Measurements from ENCODE around the gene PTPRN2.

PTPRN2 gene

GRCh38 chr7:158129037-158130022 lies 458.3 kb downstream of the PTPRN2 start:
- H3K4me1 Mint-ChIP-seq (ENCODE audit: low read depth): no peaks in the 10 kb centered on the region
- H3K27me3 Mint-ChIP-seq: no peaks in the 10 kb centered on the region
- no peak overlapping the region for H3K27ac Mint-ChIP-seq
- H3K36me3 Mint-ChIP-seq (ENCODE audit: low read depth): no peaks in the 10 kb centered on the region
- no peak overlapping the region for H3K4me3 Mint-ChIP-seq
- H3K9me3 Mint-ChIP-seq: peaks cover 3% of the 10 kb centered on the region

- Mint-ChIP-seq H3K4me1 (ENCODE audit: low read depth) (no peaks in the 10 kb centered on the region), H3K9me3 (peaks cover 3% of the 10 kb centered on the region), H3K27me3 (no peaks in the 10 kb centered on the region), H3K27ac (no peak overlapping the region), H3K36me3 (ENCODE audit: low read depth) (no peaks in the 10 kb centered on the region), H3K4me3 (no peak overlapping the region)
Measured at GRCh38 chr7:158128572-158128971, 459.1 kb downstream of the PTPRN2 start.

GRCh38 chr7:158127241-158127640 lies 460.4 kb downstream of the PTPRN2 start:
- H3K9me3 Mint-ChIP-seq: peaks cover 3% of the 10 kb centered on the region
- no peak overlapping the region for H3K4me3 Mint-ChIP-seq
- no peaks in the 10 kb centered on the region for H3K27me3 Mint-ChIP-seq
- H3K27ac Mint-ChIP-seq: no peak overlapping the region
- no peaks in the 10 kb centered on the region for H3K4me1 Mint-ChIP-seq (ENCODE audit: low read depth)
- no peaks in the 10 kb centered on the region for H3K36me3 Mint-ChIP-seq (ENCODE audit: low read depth)

GRCh38 chr7:158126661-158127060 lies 461.0 kb downstream of the PTPRN2 start:
- no peaks in the 10 kb centered on the region for H3K4me1 Mint-ChIP-seq (ENCODE audit: low read depth)
- H3K36me3 Mint-ChIP-seq (ENCODE audit: low read depth): no peaks in the 10 kb centered on the region
- H3K27me3 Mint-ChIP-seq: no peaks in the 10 kb centered on the region
- H3K27ac Mint-ChIP-seq: no peak overlapping the region
- H3K4me3 Mint-ChIP-seq: no peak overlapping the region
- peaks cover 3% of the 10 kb centered on the region for H3K9me3 Mint-ChIP-seq

GRCh38 chr7:158125721-158126120 lies 461.9 kb downstream of the PTPRN2 start:
- no peaks in the 10 kb centered on the region for H3K36me3 Mint-ChIP-seq (ENCODE audit: low read depth)
- H3K9me3 Mint-ChIP-seq: peaks cover 3% of the 10 kb centered on the region
- H3K4me3 Mint-ChIP-seq: no peak overlapping the region
- no peaks in the 10 kb centered on the region for H3K27me3 Mint-ChIP-seq
- no peak overlapping the region for H3K27ac Mint-ChIP-seq
- no peaks in the 10 kb centered on the region for H3K4me1 Mint-ChIP-seq (ENCODE audit: low read depth)

- Mint-ChIP-seq H3K4me1 (ENCODE audit: low read depth) (no peaks in the 10 kb centered on the region), H3K9me3 (peaks cover 3% of the 10 kb centered on the region), H3K4me3 (no peak overlapping the region), H3K36me3 (ENCODE audit: low read depth) (no peaks in the 10 kb centered on the region), H3K27ac (no peak overlapping the region), H3K27me3 (no peaks in the 10 kb centered on the region)
Measured at GRCh38 chr7:158125091-158125490, 462.5 kb downstream of the PTPRN2 start.

- H3K36me3 Mint-ChIP-seq (ENCODE audit: low read depth): no peaks in the 10 kb centered on the region
- no peak overlapping the region for H3K27ac Mint-ChIP-seq
- peaks cover 3% of the 10 kb centered on the region for H3K9me3 Mint-ChIP-seq
- no peaks in the 10 kb centered on the region for H3K27me3 Mint-ChIP-seq
- no peaks in the 10 kb centered on the region for H3K4me1 Mint-ChIP-seq (ENCODE audit: low read depth)
- no peak overlapping the region for H3K4me3 Mint-ChIP-seq
Measured at GRCh38 chr7:158124671-158125079, 462.9 kb downstream of the PTPRN2 start.

GRCh38 chr7:158123753-158124152 lies 463.9 kb downstream of the PTPRN2 start:
- H3K27ac Mint-ChIP-seq: no peak overlapping the region
- peaks cover 8% of the 10 kb centered on the region for H3K9me3 Mint-ChIP-seq
- H3K4me1 Mint-ChIP-seq (ENCODE audit: low read depth): no peaks in the 10 kb centered on the region
- H3K36me3 Mint-ChIP-seq (ENCODE audit: low read depth): no peaks in the 10 kb centered on the region
- H3K27me3 Mint-ChIP-seq: no peaks in the 10 kb centered on the region
- H3K4me3 Mint-ChIP-seq: no peak overlapping the region

GRCh38 chr7:158123214-158123613 lies 464.4 kb downstream of the PTPRN2 start:
- Mint-ChIP-seq H3K27ac (no peak overlapping the region), H3K36me3 (ENCODE audit: low read depth) (no peaks in the 10 kb centered on the region), H3K4me1 (ENCODE audit: low read depth) (no peaks in the 10 kb centered on the region), H3K4me3 (no peak overlapping the region), H3K9me3 (peaks cover 8% of the 10 kb centered on the region), H3K27me3 (no peaks in the 10 kb centered on the region)

- H3K27me3 Mint-ChIP-seq: no peaks in the 10 kb centered on the region
- no peaks in the 10 kb centered on the region for H3K36me3 Mint-ChIP-seq (ENCODE audit: low read depth)
- H3K9me3 Mint-ChIP-seq: peaks cover 18% of the 10 kb centered on the region
- H3K4me3 Mint-ChIP-seq: no peak overlapping the region
- H3K4me1 Mint-ChIP-seq (ENCODE audit: low read depth): no peaks in the 10 kb centered on the region
- H3K27ac Mint-ChIP-seq: no peak overlapping the region
Measured at GRCh38 chr7:158121441-158122045, 466.1 kb downstream of the PTPRN2 start.

- Mint-ChIP-seq H3K4me1 (ENCODE audit: low read depth) (no peaks in the 10 kb centered on the region), H3K36me3 (ENCODE audit: low read depth) (no peaks in the 10 kb centered on the region), H3K27me3 (no peaks in the 10 kb centered on the region), H3K27ac (no peak overlapping the region), H3K4me3 (no peak overlapping the region), H3K9me3 (peaks cover 20% of the 10 kb centered on the region)
Measured at GRCh38 chr7:158120716-158121115, 466.9 kb downstream of the PTPRN2 start.

- Mint-ChIP-seq H3K4me1 (ENCODE audit: low read depth) (no peaks in the 10 kb centered on the region), H3K27ac (no peak overlapping the region), H3K27me3 (no peaks in the 10 kb centered on the region), H3K9me3 (peaks cover 18% of the 10 kb centered on the region), H3K36me3 (ENCODE audit: low read depth) (no peaks in the 10 kb centered on the region), H3K4me3 (no peak overlapping the region)
Measured at GRCh38 chr7:158120316-158120715, 467.3 kb downstream of the PTPRN2 start.

GRCh38 chr7:158117341-158118222 lies 470.0 kb downstream of the PTPRN2 start:
- Mint-ChIP-seq H3K9me3 (peaks cover 17% of the 10 kb centered on the region), H3K27ac (no peak overlapping the region), H3K4me1 (ENCODE audit: low read depth) (no peaks in the 10 kb centered on the region), H3K4me3 (no peak overlapping the region), H3K36me3 (ENCODE audit: low read depth) (no peaks in the 10 kb centered on the region), H3K27me3 (no peaks in the 10 kb centered on the region)

- no peak overlapping the region for H3K4me3 Mint-ChIP-seq
- no peak overlapping the region for H3K27ac Mint-ChIP-seq
- H3K9me3 Mint-ChIP-seq: peaks cover 17% of the 10 kb centered on the region
Measured at GRCh38 chr7:158116235-158116634, 471.4 kb downstream of the PTPRN2 start.

More at GRCh38 chr7:158116235-158116634, 471.4 kb downstream of the PTPRN2 start:
- H3K36me3 Mint-ChIP-seq (ENCODE audit: low read depth): no peaks in the 10 kb centered on the region
- no peaks in the 10 kb centered on the region for H3K4me1 Mint-ChIP-seq (ENCODE audit: low read depth)
- H3K27me3 Mint-ChIP-seq: no peaks in the 10 kb centered on the region
